Stimulated activated CD8-positive, alpha-beta memory T cell treated with anti-CD3 and anti-CD28 coated beads, Interleukin-2, amount 100 ng/mL, for 1 hour (primary cell): ENCODE measurements around the gene MDK.

Source experiments
- DNase-seq, 2 donors: peaks; one replicate each; pipeline ENCODE4 v3.0.0-alpha.2; 2020; ENCODE audit warnings: low read depth in 2 of 2

The MDK gene

GRCh38 chr11:46402957-46403902 is 21.8 kb downstream of the MDK start:
- no peak for DNase-seq

- no peak for DNase-seq
Measured at GRCh38 chr11:46404476-46405017, 23.1 kb downstream of the MDK start.

- no peak for DNase-seq
Measured at GRCh38 chr11:46407635-46408034, 26.2 kb downstream of the MDK start.

GRCh38 chr11:46408407-46408986 is 27.0 kb downstream of the MDK start:
- DNase-seq = no peak

GRCh38 chr11:46410021-46410420 is 28.6 kb downstream of the MDK start:
- no peak for DNase-seq

GRCh38 chr11:46413760-46414465 is 32.4 kb downstream of the MDK start:
- no peak for DNase-seq

GRCh38 chr11:46414466-46414796 is 33.0 kb downstream of the MDK start:
- no peak for DNase-seq

GRCh38 chr11:46414879-46415278 is 33.4 kb downstream of the MDK start:
- no peak for DNase-seq

- DNase-seq = no peak
Measured at GRCh38 chr11:46417711-46418110, 36.2 kb downstream of the MDK start.

- DNase-seq = no peak
Measured at GRCh38 chr11:46418751-46419150, 37.3 kb downstream of the MDK start.

- DNase-seq = no peak
Measured at GRCh38 chr11:46420513-46420912, 39.0 kb downstream of the MDK start.

GRCh38 chr11:46421257-46421880 is 39.9 kb downstream of the MDK start:
- DNase-seq = no peak

GRCh38 chr11:46422588-46422987 is 41.1 kb downstream of the MDK start:
- no peak for DNase-seq

- DNase-seq = no peak
Measured at GRCh38 chr11:46426233-46426991, 44.9 kb downstream of the MDK start.

GRCh38 chr11:46427364-46427763 is 45.9 kb downstream of the MDK start:
- DNase-seq = no peak

- DNase-seq = no peak
Measured at GRCh38 chr11:46429717-46430116, 48.2 kb downstream of the MDK start.

- DNase-seq = no peak
Measured at GRCh38 chr11:46431211-46431610, 49.7 kb downstream of the MDK start.
